ENCODE measurements around the gene MYO5A.
"Not testable (repeated sequence)": the region's sequence is repeated elsewhere in the genome, so short reads cannot be mapped to it uniquely, and the experiment has no call there.

The MYO5A gene

GRCh38 chr15:52540374-52541012, 11.8 kb upstream of the MYO5A start:
- DNase-seq: no peak

DNA sequence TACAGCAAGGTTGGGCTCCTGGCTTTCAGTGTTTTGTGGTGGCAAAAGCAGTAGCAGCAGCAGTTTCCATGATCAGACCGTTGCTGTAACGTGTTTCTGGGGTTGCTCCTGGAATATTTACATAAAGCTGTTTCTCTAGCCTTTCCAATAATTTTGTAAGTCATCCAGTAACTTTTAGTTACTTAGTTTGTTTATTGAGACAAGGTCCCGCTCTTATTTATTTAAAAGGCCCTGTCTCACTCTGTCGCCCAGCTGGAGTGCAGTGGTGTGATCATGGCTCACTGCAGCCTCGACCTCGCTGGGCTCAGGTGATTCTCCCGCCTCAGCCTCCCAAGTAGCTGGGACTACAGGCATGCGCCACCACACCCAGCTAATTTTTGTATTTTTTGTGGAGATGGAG, 8.8 kb upstream of the MYO5A start:
- DNase-seq: no peak

DNA sequence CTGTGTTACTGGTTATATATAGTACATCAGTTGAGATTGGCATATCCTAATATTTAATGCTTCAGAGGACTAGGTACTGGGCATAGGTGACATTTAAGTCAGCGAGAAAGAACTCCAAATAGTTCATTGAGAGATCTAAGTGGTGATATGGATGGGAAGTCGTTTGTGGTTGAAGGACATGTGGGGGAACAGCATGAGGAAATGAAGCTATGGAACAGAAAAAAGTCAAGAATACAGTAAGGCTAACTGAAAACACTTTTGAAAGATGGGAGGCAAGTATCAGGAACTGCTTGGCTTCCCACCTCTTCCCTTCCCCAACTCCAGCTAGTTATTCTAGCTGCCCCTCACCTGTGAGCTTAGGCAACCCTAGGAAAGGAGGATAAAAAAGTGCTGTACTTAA, 3.7 kb upstream of the MYO5A start:
- no peak for DNase-seq

DNA sequence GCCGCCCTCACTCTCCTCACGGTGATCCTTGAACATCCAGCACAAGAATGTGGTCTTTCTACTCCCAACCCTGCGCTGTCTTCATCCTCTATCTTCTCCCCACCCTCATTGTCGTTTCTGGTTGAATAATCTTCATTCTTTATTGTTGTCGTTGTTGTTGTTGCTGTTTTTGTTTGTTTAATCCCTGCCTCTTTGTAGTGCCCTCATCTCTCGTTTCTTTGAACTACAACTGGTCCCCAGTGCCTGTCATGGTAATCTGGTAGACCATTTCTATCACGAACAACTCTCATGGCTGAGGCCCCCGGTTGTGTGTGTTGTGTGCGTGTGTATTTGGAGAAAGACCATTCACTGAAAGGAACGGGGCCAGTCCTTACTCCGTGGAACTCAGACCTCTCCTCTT, 1.3 kb upstream of the MYO5A start:
- no peak for DNase-seq

- DNase-seq: peak; percentile 32
Observed at GRCh38 chr15:52529341-52529924, 753 bp upstream of the MYO5A start.

- DNase-seq: peak; percentile 58
Observed at GRCh38 chr15:52527911-52528563, 643 bp downstream of the MYO5A start.

- DNase-seq: no peak
Observed at GRCh38 chr15:52527196-52527910, 1.3 kb downstream of the MYO5A start.

DNA sequence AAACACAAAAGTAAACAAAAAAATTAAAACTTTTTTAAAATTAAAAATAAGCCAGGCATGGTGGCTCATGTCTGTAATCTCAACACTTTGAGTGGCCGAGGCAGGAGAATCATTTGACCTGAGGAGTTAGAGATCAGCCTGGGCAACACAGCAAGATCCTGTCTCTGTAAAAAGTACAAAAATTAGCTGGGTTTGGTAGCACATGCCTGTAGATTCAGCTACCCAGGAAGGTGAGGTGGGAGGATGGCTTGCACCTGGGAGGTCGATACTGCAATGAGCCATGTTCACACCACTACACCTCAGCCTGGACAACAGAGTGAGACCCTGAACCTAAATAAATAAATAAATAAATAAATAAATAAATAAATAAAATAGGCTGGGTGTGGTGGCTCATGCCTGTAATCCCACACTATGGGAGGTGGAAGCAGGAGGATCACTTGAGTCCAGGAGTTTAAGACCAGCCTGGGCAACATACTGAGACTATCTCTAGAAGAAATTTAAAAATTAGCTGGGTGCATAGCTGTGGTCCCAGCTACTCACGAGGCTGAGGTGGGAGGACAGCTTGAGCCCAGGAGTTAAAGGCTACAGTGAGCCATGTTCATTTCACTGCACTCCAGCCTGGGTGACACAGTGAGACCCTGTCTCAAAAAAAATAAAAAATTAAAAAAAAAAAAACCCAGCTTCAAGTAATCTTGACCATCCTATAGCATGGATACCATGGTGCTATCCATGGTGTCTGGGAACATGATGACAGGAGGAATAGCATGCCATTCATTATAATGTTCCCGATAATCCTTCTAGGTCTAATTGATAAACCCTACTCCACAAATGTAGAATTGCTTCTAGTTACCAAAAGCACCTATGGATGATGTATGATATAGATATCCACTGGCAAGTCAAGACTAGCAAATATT, 4.2 kb downstream of the MYO5A start:
- no peak for DNase-seq

- no peak for DNase-seq
Observed at GRCh38 chr15:52523647-52524046, 5.0 kb downstream of the MYO5A start.

- no peak for DNase-seq
Observed at GRCh38 chr15:52523192-52523591, 5.5 kb downstream of the MYO5A start.

DNA sequence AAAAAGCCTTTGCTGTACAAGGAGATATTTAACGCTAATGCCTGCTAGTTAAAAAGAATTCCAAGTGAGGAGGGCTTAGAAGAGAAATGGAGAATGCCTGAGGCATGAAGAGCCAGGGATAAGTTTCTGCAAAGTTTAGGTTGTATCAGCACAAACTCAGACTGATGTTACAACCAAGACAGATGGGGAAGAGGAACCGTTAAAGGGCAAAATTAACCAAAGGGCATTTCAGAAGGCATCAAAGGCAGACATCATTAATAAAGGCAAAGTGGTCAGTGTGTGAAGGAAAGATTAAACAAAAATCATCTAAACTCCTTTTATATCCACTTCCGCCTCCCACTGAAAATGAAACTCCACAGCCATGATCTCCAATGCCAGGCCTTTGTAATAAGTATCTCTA, 7.0 kb downstream of the MYO5A start:
- DNase-seq: no peak

- DNase-seq: no peak
Observed at GRCh38 chr15:52520421-52520820, 8.3 kb downstream of the MYO5A start.

DNA sequence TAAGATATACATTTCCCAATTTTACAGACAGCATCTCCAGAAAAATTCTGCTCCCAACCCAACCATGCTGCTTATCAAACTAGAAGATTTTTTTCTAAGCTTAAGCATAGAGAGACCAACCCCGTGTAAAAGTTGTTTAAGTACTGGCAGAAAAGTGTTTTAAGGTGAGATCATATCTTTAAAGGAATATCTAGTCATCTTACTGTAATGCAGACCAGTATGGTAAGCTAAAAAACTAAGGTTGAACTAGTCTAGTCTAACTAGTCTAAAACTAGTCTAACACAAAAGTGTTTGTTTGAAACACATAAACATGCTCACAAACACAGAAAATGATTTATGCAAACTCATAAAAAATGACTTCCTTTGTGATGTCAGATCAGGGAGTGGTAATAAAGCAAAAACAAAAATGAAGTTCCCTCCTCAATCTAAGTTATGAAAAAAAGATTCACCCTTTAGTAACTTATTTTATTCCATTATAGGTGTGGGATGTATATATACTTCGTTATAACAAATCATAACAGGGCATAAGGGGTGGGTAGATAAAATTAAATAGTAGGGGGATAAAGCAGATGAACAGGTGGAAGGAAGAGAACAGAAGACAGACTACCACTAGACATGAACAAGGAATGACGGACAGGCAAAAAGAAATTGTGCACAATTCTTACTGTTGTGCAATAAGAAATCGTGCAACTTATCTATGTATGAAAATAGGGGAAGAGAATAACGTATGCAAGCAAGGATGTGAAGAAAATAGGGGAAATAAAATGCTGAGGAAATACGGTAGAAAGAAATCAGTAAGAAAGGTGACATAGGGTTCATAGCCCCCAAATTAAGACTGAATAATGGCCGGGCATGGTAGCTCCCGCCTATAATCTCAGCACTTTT, 10.0 kb downstream of the MYO5A start:
- no peak for DNase-seq

- no peak for DNase-seq
Observed at GRCh38 chr15:52517014-52517413, 11.7 kb downstream of the MYO5A start.

- DNase-seq: no peak
Observed at GRCh38 chr15:52515343-52515742, 13.3 kb downstream of the MYO5A start.

DNA sequence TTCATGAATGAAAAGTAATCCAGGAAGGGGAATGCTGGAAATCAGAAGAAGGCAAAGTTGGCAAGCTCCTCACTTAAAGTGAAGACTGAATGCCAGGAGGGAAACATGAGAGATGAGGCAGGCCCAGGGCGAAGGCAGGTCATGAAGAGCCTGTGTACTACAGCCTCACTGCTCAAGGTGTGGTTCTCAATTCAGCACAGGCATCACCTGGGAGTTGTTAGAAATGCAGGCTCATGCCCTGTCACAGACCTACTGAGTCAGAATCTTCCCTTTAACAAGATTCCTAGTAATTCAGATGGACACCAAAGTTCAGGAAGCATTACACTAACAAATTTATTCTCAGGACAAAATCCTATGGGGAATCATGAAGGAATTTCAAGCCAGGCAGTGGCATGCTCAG, 14.2 kb downstream of the MYO5A start:
- DNase-seq: no peak

- DNase-seq: not testable (repeated sequence)
Observed at GRCh38 chr15:52512869-52513268, 15.8 kb downstream of the MYO5A start.

- DNase-seq: no peak
Observed at GRCh38 chr15:52511084-52511483, 17.6 kb downstream of the MYO5A start.

GRCh38 chr15:52509500-52510245, 19.0 kb downstream of the MYO5A start:
- no peak for DNase-seq

DNA sequence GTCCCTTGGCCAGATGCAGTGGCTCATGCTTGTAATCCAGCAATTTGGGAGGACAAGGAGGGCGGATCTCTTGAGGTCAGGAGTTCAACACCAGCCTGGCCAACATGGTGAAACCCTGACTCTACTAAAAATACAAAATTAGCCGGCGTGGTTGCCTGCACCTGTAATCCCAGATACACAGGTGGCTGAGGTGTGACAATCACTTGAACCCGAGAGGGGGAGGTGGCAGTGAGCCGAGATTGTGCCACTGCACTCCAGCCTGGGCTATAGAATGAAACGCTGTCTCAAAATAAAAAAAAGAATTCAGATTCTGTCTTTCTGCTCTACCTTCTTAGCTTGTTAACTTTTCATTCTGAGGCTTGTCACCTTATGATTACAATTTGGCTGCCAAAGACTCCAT, 22.1 kb downstream of the MYO5A start:
- no peak for DNase-seq

DNA sequence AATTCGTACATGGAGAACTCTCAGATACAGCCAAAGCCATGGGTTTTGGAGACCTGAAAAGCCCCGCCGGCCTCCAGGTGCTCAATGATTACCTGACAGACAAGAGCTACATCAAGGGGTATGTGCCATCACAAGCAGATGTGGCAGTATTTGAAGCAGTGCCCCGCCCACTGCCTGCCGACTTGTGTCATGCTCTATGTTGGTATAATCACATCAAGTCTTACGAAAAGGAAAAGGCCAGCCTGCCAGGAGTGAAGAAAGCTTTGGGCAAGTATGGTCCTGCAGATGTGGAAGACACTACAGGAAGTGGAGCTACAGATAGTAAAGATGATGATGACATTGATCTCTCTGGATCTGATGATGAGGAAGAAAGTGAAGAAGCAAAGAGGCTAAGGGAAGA, 23.5 kb downstream of the MYO5A start:
- DNase-seq: no peak
